SK-MEL-5 (cell line): ENCODE results near the gene CXXC5. TPM values are rescaled to one million over a fixed set of nuclear protein-coding genes. Genes with fewer than 3 reads are reported as not detected.

Experiments
- DNase-seq: peaks from one replicate; pipeline ENCODE4 v3.0.0-alpha.2; 2016; ENCODE audit warnings: low read depth, low spot score
- in situ Hi-C: cut with HindIII; loops from 2 replicates; pipeline ENCODE4 v1.10.0; 2016; ENCODE audit warnings: low sequenced_read_pairs, high pct_unique_total_duplicates, low pct_unique_long_range_greater_than_20kb
- total RNA-seq: library from RNA; depleted of rRNA; stranded (reverse); fragments of >200 nt; shearing (Covaris generic); gene quantifications from 2 replicates; pipeline ENCODE4 v1.2.3, GENCODE V29; 2014

Gene CXXC5
- total RNA-seq, 1 experiment from 2014 or later = 16.6 TPM

- in situ Hi-C loops = no loop called here
- no peak for DNase-seq
These were observed 10.9 kb downstream of the CXXC5 start for GRCh38 chr5:139658928-139659667.

GRCh38 chr5:139659695-139660101 lies 11.5 kb downstream of the CXXC5 start:
- in situ Hi-C loops = no loop called here
- no peak for DNase-seq

GRCh38 chr5:139660105-139660922 lies 12.2 kb downstream of the CXXC5 start:
- no peak for DNase-seq
- in situ Hi-C loops = no loop called here

GRCh38 chr5:139660923-139661814 lies 13.0 kb downstream of the CXXC5 start:
- in situ Hi-C loops = no loop called here
- DNase-seq = no peak

GRCh38 chr5:139662617-139663016 lies 14.5 kb downstream of the CXXC5 start:
- no peak for DNase-seq
- in situ Hi-C loops = no loop called here

GRCh38 chr5:139663207-139664085 lies 15.3 kb downstream of the CXXC5 start:
- no peak for DNase-seq
- in situ Hi-C loops = no loop called here

- no peak for DNase-seq
These were observed 16.0 kb downstream of the CXXC5 start for GRCh38 chr5:139664086-139664693.

GRCh38 chr5:139664727-139665351 lies 16.7 kb downstream of the CXXC5 start:
- DNase-seq = no peak
- in situ Hi-C loops = no loop called here

More at GRCh38 chr5:139664086-139664693, 16.0 kb downstream of the CXXC5 start:
- in situ Hi-C loops = no loop called here

GRCh38 chr5:139665626-139666025 lies 17.5 kb downstream of the CXXC5 start:
- in situ Hi-C loops = no loop called here
- DNase-seq = no peak

GRCh38 chr5:139666551-139666950 lies 18.4 kb downstream of the CXXC5 start:
- in situ Hi-C loops = no loop called here
- no peak for DNase-seq

GRCh38 chr5:139667001-139667729 lies 19.0 kb downstream of the CXXC5 start:
- DNase-seq = no peak
- in situ Hi-C loops = no loop called here

GRCh38 chr5:139667730-139668063 lies 19.5 kb downstream of the CXXC5 start:
- in situ Hi-C loops = no loop called here
- DNase-seq = no peak

GRCh38 chr5:139668064-139668880 lies 20.1 kb downstream of the CXXC5 start:
- in situ Hi-C loops = no loop called here

GRCh38 chr5:139668924-139669661 lies 20.9 kb downstream of the CXXC5 start:
- in situ Hi-C loops = no loop called here

More at GRCh38 chr5:139668064-139668880, 20.1 kb downstream of the CXXC5 start:
- no peak for DNase-seq

More at GRCh38 chr5:139668924-139669661, 20.9 kb downstream of the CXXC5 start:
- DNase-seq = no peak
